Bone marrow (tissue), 2 donors: ENCODE measurements around the gene WNT6.

Source experiments
- DNase-seq, 2 donors: peaks; one replicate each; lab custom pipeline; 2025; lab: John Stamatoyannopoulos, UW

The WNT6 gene

GRCh38 chr2:218877891-218878290 lies 18.3 kb downstream of the WNT6 start:
- no peak for DNase-seq

GRCh38 chr2:218878486-218878885 lies 18.9 kb downstream of the WNT6 start:
- no peak for DNase-seq

GRCh38 chr2:218878926-218879761 lies 19.5 kb downstream of the WNT6 start:
- DNase-seq = no peak

GRCh38 chr2:218879776-218880101 lies 20.1 kb downstream of the WNT6 start:
- DNase-seq = no peak

GRCh38 chr2:218880102-218880858 lies 20.7 kb downstream of the WNT6 start, which contains the start of gene WNT10A:
WNT10A (plus strand) TSS chr2:218880852; CDS start chr2:218880996, 144 bp downstream.
- no peak for DNase-seq

GRCh38 chr2:218880859-218881594 lies 21.4 kb downstream of the WNT6 start:
- no peak for DNase-seq

GRCh38 chr2:218881744-218882460 lies 22.3 kb downstream of the WNT6 start:
- DNase-seq = no peak

GRCh38 chr2:218882461-218882816 lies 22.8 kb downstream of the WNT6 start:
- DNase-seq = no peak

GRCh38 chr2:218882866-218883366 lies 23.3 kb downstream of the WNT6 start:
- no peak for DNase-seq

- no peak for DNase-seq
Measured at GRCh38 chr2:218883491-218884490, 24.2 kb downstream of the WNT6 start.

GRCh38 chr2:218884519-218884918 lies 24.9 kb downstream of the WNT6 start:
- DNase-seq = no peak

GRCh38 chr2:218885981-218886947 lies 26.7 kb downstream of the WNT6 start:
- DNase-seq = no peak

- DNase-seq = no peak
Measured at GRCh38 chr2:218887079-218887478, 27.5 kb downstream of the WNT6 start.

GRCh38 chr2:218888341-218888740 lies 28.7 kb downstream of the WNT6 start:
- DNase-seq = no peak

GRCh38 chr2:218889937-218890336 lies 30.3 kb downstream of the WNT6 start:
- no peak for DNase-seq

GRCh38 chr2:218890369-218890768 lies 30.8 kb downstream of the WNT6 start:
- DNase-seq = no peak

- DNase-seq = no peak
Measured at GRCh38 chr2:218891275-218892135, 31.9 kb downstream of the WNT6 start.

- DNase-seq = peak in 1 of 2 donors; percentile 79
Measured at GRCh38 chr2:218892693-218893348, 33.2 kb downstream of the WNT6 start.
